HFFc6 (cell line): ENCODE data around the gene CLIP4. TPM values are rescaled to one million over a fixed set of nuclear protein-coding genes. Genes with fewer than 3 reads are reported as not detected.
A peak's percentile ranks its signal among the peaks of the same experiment; 100 is the strongest.

ENCODE experiments used
- DNase-seq: peaks from one replicate; pipeline ENCODE4 v3.0.0-alpha.2; 2018
- H3K27ac Mint-ChIP-seq: 2 replicates; pipeline ENCODE4 v1.8.0; 2020; ENCODE audit warnings: mild to moderate bottlenecking, mixed read lengths
- H3K27me3 Mint-ChIP-seq: 2 replicates; pipeline ENCODE4 v1.8.0; 2021; ENCODE audit warnings: mild to moderate bottlenecking, moderate library complexity, mixed read lengths; ENCODE audit not compliant: insufficient read depth
- H3K36me3 Mint-ChIP-seq: 2 replicates; pipeline ENCODE4 v1.8.0; 2021; ENCODE audit warnings: low read depth, mixed read lengths
- H3K4me1 Mint-ChIP-seq: 2 replicates; pipeline ENCODE4 v1.8.0; 2020; ENCODE audit warnings: low read depth, mixed read lengths
- H3K4me3 Mint-ChIP-seq: 2 replicates; pipeline ENCODE4 v1.8.0; 2020; ENCODE audit warnings: mild to moderate bottlenecking, moderate library complexity, mixed read lengths
- H3K9me3 Mint-ChIP-seq: 2 replicates; pipeline ENCODE4 v1.8.0; 2020; ENCODE audit warnings: mild to moderate bottlenecking, mixed read lengths
- CTCF ChIP-seq: fragments of 200-600 bp; sonication (generic); IDR thresholded peaks from 2 replicates; pipeline ENCODE4 v1.5.0; 2021; ENCODE audit warnings: antibody characterized with exemption, mild to moderate bottlenecking
- total RNA-seq, 6 experiments: library from RNA; stranded (reverse); fragmentation: NEBNext Ultra II Directional; extraction: Animal tissue kit (Norgen Biotek cat#: 25700); gene quantifications; 2 replicates in 1 of 6; 3 replicates in 5 of 6; pipeline ENCODE4 v1.2.3, GENCODE V29; 2021

Gene CLIP4
- total RNA-seq, 6 experiments from 2014 or later, result 33.7 to 40.9 (median 36.6) TPM

GRCh38 chr2:29175338-29175737, 60.1 kb downstream of the CLIP4 start:
- peaks cover 1% of the 10 kb centered on the region for H3K27me3 Mint-ChIP-seq
- no peak overlapping the region for H3K27ac Mint-ChIP-seq
- no peaks in the 10 kb centered on the region for H3K9me3 Mint-ChIP-seq
- H3K36me3 Mint-ChIP-seq, result peaks cover 26% of the 10 kb centered on the region
- TF ChIP-seq CTCF, result no peak
- H3K4me1 Mint-ChIP-seq, result no peaks in the 10 kb centered on the region
- no peak for DNase-seq
- no peak overlapping the region for H3K4me3 Mint-ChIP-seq

- TF ChIP-seq CTCF, result no peak
- peaks cover 32% of the 10 kb centered on the region for H3K36me3 Mint-ChIP-seq
- peaks cover under 1% of the 10 kb centered on the region; the same call in 1 of the 2 replicates for H3K9me3 Mint-ChIP-seq
- DNase-seq, result no peak
- peaks cover 12% of the 10 kb centered on the region for H3K4me1 Mint-ChIP-seq
- no peak overlapping the region for H3K27ac Mint-ChIP-seq
- no peak overlapping the region for H3K4me3 Mint-ChIP-seq
- peaks cover 2% of the 10 kb centered on the region; the same call in 1 of the 2 replicates for H3K27me3 Mint-ChIP-seq
These were observed 67.1 kb downstream of the CLIP4 start for GRCh38 chr2:29182334-29182733.

- no peak for DNase-seq
- no peak for TF ChIP-seq CTCF
- Mint-ChIP-seq H3K27ac (no peak overlapping the region), H3K9me3 (peaks cover 5% of the 10 kb centered on the region), H3K36me3 (peaks cover 37% of the 10 kb centered on the region), H3K4me3 (no peak overlapping the region), H3K4me1 (peaks cover 17% of the 10 kb centered on the region), H3K27me3 (peaks cover 2% of the 10 kb centered on the region; the same call in 1 of the 2 replicates)
These were observed 67.7 kb downstream of the CLIP4 start for GRCh38 chr2:29182920-29183319.

- Mint-ChIP-seq H3K4me1 (peaks cover 22% of the 10 kb centered on the region), H3K27me3 (peaks cover 2% of the 10 kb centered on the region; the same call in 1 of the 2 replicates), H3K4me3 (no peak overlapping the region), H3K27ac (no peak overlapping the region), H3K9me3 (peaks cover 5% of the 10 kb centered on the region), H3K36me3 (peaks cover 39% of the 10 kb centered on the region)
- no peak for TF ChIP-seq CTCF
- no peak for DNase-seq
These were observed 69.3 kb downstream of the CLIP4 start for GRCh38 chr2:29184531-29184930.

GRCh38 chr2:29186817-29187216, 71.6 kb downstream of the CLIP4 start:
- Mint-ChIP-seq H3K4me1 (peaks cover 29% of the 10 kb centered on the region), H3K27me3 (no peaks in the 10 kb centered on the region), H3K4me3 (no peak overlapping the region), H3K9me3 (peaks cover 5% of the 10 kb centered on the region), H3K27ac (no peak overlapping the region), H3K36me3 (peaks cover 33% of the 10 kb centered on the region)
- no peak for DNase-seq
- no peak for TF ChIP-seq CTCF

- Mint-ChIP-seq H3K4me1 (peaks cover 40% of the 10 kb centered on the region), H3K9me3 (peaks cover 5% of the 10 kb centered on the region), H3K27me3 (no peaks in the 10 kb centered on the region), H3K4me3 (peak overlapping the region; percentile 40; the same call in 1 of the 2 replicates), H3K27ac (peak overlapping the region; percentile 62), H3K36me3 (peaks cover 30% of the 10 kb centered on the region)
- DNase-seq, result peak; percentile 47
- no peak for TF ChIP-seq CTCF
These were observed 72.7 kb downstream of the CLIP4 start for GRCh38 chr2:29187926-29188325.
